GM12875 (cell line): ENCODE measurements around the gene CHRNA9.

Experiments used
- H3K4me3 ChIP-seq: one replicate; pipeline ENCODE4 v1.5.1; 2011; ENCODE audit warnings: low read depth, low read length, control low read depth
- CTCF ChIP-seq: IDR thresholded peaks from 2 replicates; pipeline ENCODE4 v1.5.1; 2011; ENCODE audit warnings: low read depth, mild to moderate bottlenecking, control low read depth, inconsistent platforms, low read length, moderate library complexity, borderline replicate concordance; ENCODE audit not compliant: insufficient read depth

CHRNA9 gene

GRCh38 chr4:40399578-40399977 lies 64.4 kb downstream of the CHRNA9 start:
- TF ChIP-seq CTCF: no peak
- H3K4me3 ChIP-seq: no peak overlapping the region

GRCh38 chr4:40401096-40401495 lies 66.0 kb downstream of the CHRNA9 start:
- no peak for TF ChIP-seq CTCF
- no peak overlapping the region for H3K4me3 ChIP-seq

GRCh38 chr4:40401631-40402030 lies 66.5 kb downstream of the CHRNA9 start:
- H3K4me3 ChIP-seq: no peak overlapping the region

GRCh38 chr4:40402556-40402955 lies 67.4 kb downstream of the CHRNA9 start:
- no peak overlapping the region for H3K4me3 ChIP-seq
- no peak for TF ChIP-seq CTCF

More at GRCh38 chr4:40401631-40402030, 66.5 kb downstream of the CHRNA9 start:
- no peak for TF ChIP-seq CTCF

- H3K4me3 ChIP-seq: no peak overlapping the region
- TF ChIP-seq CTCF: no peak
Measured at GRCh38 chr4:40403081-40403480, 67.9 kb downstream of the CHRNA9 start.
